Upper lobe of left lung (tissue), 6 donors: ENCODE data around the gene FZD7. TPM values are rescaled to one million over a fixed set of nuclear protein-coding genes. Genes with fewer than 3 reads are reported as not detected.

Experiments used
- ATAC-seq, 2 donors: fragments of 200-7000 bp; cut with Tn5 transposase; one replicate each; pipeline ENCODE4 v1.9.1; 2022; ENCODE audit warnings: mild to moderate bottlenecking in 2 of 2, moderate library complexity in 2 of 2; ENCODE audit not compliant: low FRiP score in 2 of 2
- DNase-seq, 2 donors: peaks; one replicate each; pipeline ENCODE4 v3.0.0-alpha.2; 2019 to 2020
- H3K27ac ChIP-seq, 4 donors: fragments of 200-600 bp; sonication (generic); one replicate each; pipeline ENCODE4 v1.5.1; 2016 to 2019
- H3K27me3 ChIP-seq, 4 donors: fragments of 200-600 bp; sonication (generic); one replicate each; pipeline ENCODE4 v1.5.1; 2017 to 2019
- H3K36me3 ChIP-seq, 4 donors: fragments of 200-600 bp; sonication (generic); one replicate each; pipeline ENCODE4 v1.5.1; 2016 to 2019
- H3K4me1 ChIP-seq, 4 donors: fragments of 200-600 bp; sonication (generic); one replicate each; pipeline ENCODE4 v1.5.1; 2018 to 2019
- H3K4me3 ChIP-seq, 4 donors: fragments of 200-600 bp; sonication (generic); one replicate each; pipeline ENCODE4 v1.5.1; 2017 to 2019; ENCODE audit warnings: mild to moderate bottlenecking in 2 of 4, moderate library complexity in 1 of 4
- H3K9me3 ChIP-seq, 4 donors: fragments of 200-600 bp; sonication (generic); one replicate each; pipeline ENCODE4 v1.5.1; 2018 to 2019
- CTCF ChIP-seq, 6 experiments: fragments of 450-650 bp in 4 of 6; fragments of 200-600 bp in 2 of 6; sonication (generic) in 2 of 6; IDR thresholded peaks; one replicate each; pipeline ENCODE4 v1.5.1; 2016 to 2019; ENCODE audit warnings: antibody characterized with exemption in 6 of 6
- EP300 ChIP-seq, 4 donors: sonication (generic); formaldehyde crosslinking; IDR thresholded peaks; one replicate each; pipeline ENCODE4 v1.5.1; 2017; ENCODE audit warnings: antibody characterized with exemption in 4 of 4, control low read depth in 2 of 4
- POLR2A ChIP-seq, 4 donors: fragments of 450-650 bp; IDR thresholded peaks; one replicate each; pipeline ENCODE4 v1.5.1; 2016 to 2017; ENCODE audit warnings: antibody characterized with exemption in 4 of 4, mild to moderate bottlenecking in 2 of 4
- POLR2AphosphoS5 ChIP-seq, 2 donors: sonication (generic); formaldehyde crosslinking; IDR thresholded peaks; one replicate each; pipeline ENCODE4 v1.5.1; 2017; ENCODE audit warnings: antibody characterized with exemption in 2 of 2
- WGBS, 2 donors: methylation state at CpG; one replicate each; pipeline ENCODE4 v1.1.5; 2017 to 2018; 5-methylcytosine and 5-hydroxymethylcytosine counted together
- total RNA-seq, 6 donors: library from RNA; depleted of rRNA in 4 of 6; stranded (reverse); fragments of >200 nt in 4 of 6; gene quantifications; one replicate each; pipeline versions ENCODE4 v1.1.0 to v1.2.1, GENCODE V29; 2016 to 2021
- donor health status: DM: no; HTN: no; CAD: no; lungs with moderate emphysema.
- donor health status: DM: no; HTN: yes; CAD: no; lungs with severe emphysema.

Gene FZD7
- total RNA-seq, 6 donors from 2014 or later = 2.6 to 15.3 (median 10.8) TPM

DNA sequence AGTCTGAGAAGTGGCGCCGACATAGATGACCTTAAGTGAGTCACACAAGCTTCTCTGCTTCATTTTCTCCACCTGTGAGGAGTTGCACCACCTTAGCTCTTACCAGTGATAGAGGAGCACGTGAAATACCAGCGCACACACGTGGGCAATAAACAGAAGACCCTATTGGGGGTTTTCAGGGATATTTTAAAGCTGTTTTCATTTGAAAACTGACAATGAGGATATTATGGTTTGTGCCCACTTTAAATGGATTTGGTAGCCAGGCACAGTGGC is 47.3 kb upstream of the FZD7 start:
- Histone ChIP-seq H3K36me3 (no peaks in the 10 kb centered on the region), H3K4me3 (no peak overlapping the region), H3K9me3 (no peaks in the 10 kb centered on the region), H3K4me1 (no peaks in the 10 kb centered on the region), H3K27ac (no peak overlapping the region), H3K27me3 (no peaks in the 10 kb centered on the region)
- 84 to 88% methylated on average over 5 of the region's 5 CpGs for WGBS, 2 donors
- no peak for TF ChIP-seq POLR2AphosphoS5 (IDR thresholded peaks at IDR 0.05)
- no peak for TF ChIP-seq CTCF (IDR thresholded peaks at IDR 0.05)
- TF ChIP-seq EP300 (IDR thresholded peaks at IDR 0.05) = no peak
- TF ChIP-seq POLR2A (IDR thresholded peaks at IDR 0.05) = no peak
- ATAC-seq (no peak), DNase-seq (no peak)

DNA sequence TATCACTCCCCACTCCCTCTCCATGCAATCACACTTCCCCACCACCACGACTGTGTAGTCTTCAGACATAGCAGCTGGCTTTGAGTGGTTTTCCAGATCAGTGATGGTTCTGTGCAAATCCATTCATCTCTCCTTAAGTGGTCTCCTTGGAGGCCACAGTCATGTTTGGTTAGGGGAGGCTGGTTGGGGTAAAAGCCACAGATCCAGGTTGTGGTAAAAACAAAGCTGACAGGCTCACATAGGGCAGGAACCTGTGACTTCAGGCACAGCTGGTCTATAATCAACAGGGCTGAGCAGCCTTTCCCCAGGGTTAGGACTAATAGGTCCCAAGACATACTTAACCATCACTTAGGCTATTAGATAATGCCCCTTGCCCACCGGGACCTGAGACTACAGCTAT is 46.2 kb upstream of the FZD7 start:
- Histone ChIP-seq H3K27ac (no peak overlapping the region), H3K9me3 (no peaks in the 10 kb centered on the region), H3K4me1 (no peaks in the 10 kb centered on the region), H3K27me3 (no peaks in the 10 kb centered on the region), H3K4me3 (no peak overlapping the region), H3K36me3 (no peaks in the 10 kb centered on the region)
- ATAC-seq = no peak
- TF ChIP-seq POLR2AphosphoS5 (IDR thresholded peaks at IDR 0.05) (no peak), EP300 (IDR thresholded peaks at IDR 0.05) (no peak), CTCF (IDR thresholded peaks at IDR 0.05) (no peak), POLR2A (IDR thresholded peaks at IDR 0.05) (no peak)
- 77 to 81% methylated on average over 2 of the region's 2 CpGs for WGBS, 2 donors
- no peak for DNase-seq

- no peak overlapping the region for H3K4me3 ChIP-seq
- ATAC-seq (no peak), DNase-seq (no peak)
- H3K36me3 ChIP-seq = no peaks in the 10 kb centered on the region
- WGBS, 2 donors = 100% methylated on average over 2 of the region's 2 CpGs
- no peaks in the 10 kb centered on the region for H3K4me1 ChIP-seq
- no peak overlapping the region for H3K27ac ChIP-seq
- H3K9me3 ChIP-seq = no peaks in the 10 kb centered on the region
- H3K27me3 ChIP-seq = no peaks in the 10 kb centered on the region
- TF ChIP-seq POLR2AphosphoS5 (IDR thresholded peaks at IDR 0.05) (no peak), POLR2A (IDR thresholded peaks at IDR 0.05) (no peak), EP300 (IDR thresholded peaks at IDR 0.05) (no peak), CTCF (IDR thresholded peaks at IDR 0.05) (no peak)
These were observed 43.6 kb upstream of the FZD7 start for GRCh38 chr2:201990069-201990468.

GRCh38 chr2:201992960-201993359 is 40.7 kb upstream of the FZD7 start:
- H3K27ac ChIP-seq = no peak overlapping the region
- ATAC-seq (no peak), DNase-seq (no peak)
- H3K4me3 ChIP-seq = no peak overlapping the region
- no peaks in the 10 kb centered on the region for H3K9me3 ChIP-seq
- 97 to 98% methylated on average over 4 of the region's 4 CpGs for WGBS, 2 donors
- H3K36me3 ChIP-seq = no peaks in the 10 kb centered on the region
- H3K27me3 ChIP-seq = no peaks in the 10 kb centered on the region
- H3K4me1 ChIP-seq = no peaks in the 10 kb centered on the region
- TF ChIP-seq POLR2AphosphoS5 (IDR thresholded peaks at IDR 0.05) (no peak), EP300 (IDR thresholded peaks at IDR 0.05) (no peak), CTCF (IDR thresholded peaks at IDR 0.05) (no peak), POLR2A (IDR thresholded peaks at IDR 0.05) (no peak)

DNA sequence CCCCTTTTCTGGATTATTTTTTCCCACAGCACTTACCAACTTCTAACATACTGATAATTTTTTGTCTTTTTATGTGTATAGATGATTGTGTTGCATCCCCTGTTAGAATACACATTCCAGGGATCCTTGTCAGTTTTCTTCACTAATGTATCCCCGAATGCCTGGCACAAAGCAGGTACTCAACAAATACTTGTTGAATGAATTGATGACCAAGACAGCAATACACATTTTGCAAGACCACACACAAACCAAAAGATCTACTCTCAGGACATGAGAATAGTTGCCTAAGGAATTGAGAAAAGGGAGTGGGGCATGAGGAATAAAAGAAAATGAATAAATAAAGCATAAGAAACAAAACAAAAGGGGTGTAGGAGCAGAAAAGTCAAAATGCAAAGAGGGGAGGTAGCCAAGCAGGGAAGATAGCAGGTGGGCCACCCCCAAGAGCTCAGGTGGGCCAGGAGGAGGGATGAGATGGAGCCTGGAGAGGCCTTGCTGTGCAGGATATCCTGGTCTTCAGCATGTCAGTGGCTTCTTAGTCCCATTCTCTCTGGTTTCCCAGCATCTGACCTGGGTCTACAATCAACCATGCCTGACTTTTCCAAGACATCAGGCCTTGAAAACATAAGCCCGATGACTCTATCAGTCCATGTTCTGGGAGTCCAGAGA is 38.5 kb upstream of the FZD7 start:
- Histone ChIP-seq H3K4me1 (no peaks in the 10 kb centered on the region), H3K27me3 (no peaks in the 10 kb centered on the region), H3K9me3 (no peaks in the 10 kb centered on the region), H3K4me3 (no peak overlapping the region), H3K27ac (no peak overlapping the region), H3K36me3 (no peaks in the 10 kb centered on the region)
- WGBS, 2 donors = 90 to 92% methylated on average over 2 of the region's 2 CpGs
- TF ChIP-seq POLR2AphosphoS5 (IDR thresholded peaks at IDR 0.05) (no peak), CTCF (IDR thresholded peaks at IDR 0.05) (no peak), POLR2A (IDR thresholded peaks at IDR 0.05) (no peak), EP300 (IDR thresholded peaks at IDR 0.05) (no peak)
- DNase-seq = no peak
- ATAC-seq = no peak
